GM23338 (cell line): ENCODE measurements around the gene GCC1. TPM values are rescaled to one million over a fixed set of nuclear protein-coding genes. Genes with fewer than 3 reads are reported as not detected.

Experiments
- ATAC-seq: fragments of 200-7000 bp; cut with Tn5 transposase; 3 replicates; pipeline ENCODE4 v1.9.1; 2020
- DNase-seq: peaks from one replicate; pipeline ENCODE4 v3.0.0-alpha.2; 2015; ENCODE audit warnings: low spot score
- H2AFZ ChIP-seq: fragments of 200-600 bp; sonication (generic); 2 replicates; pipeline ENCODE4 v1.8.0; 2016; ENCODE audit warnings: antibody characterized with exemption, mild to moderate bottlenecking, moderate library complexity
- H3F3A ChIP-seq: fragments of 200-600 bp; sonication (generic); replicated peaks from 2 replicates; pipeline ENCODE4 v1.8.0; 2017; ENCODE audit warnings: antibody characterized with exemption, mixed run types, low read depth
- H3K27ac ChIP-seq: fragments of 200-600 bp; sonication (generic); 2 replicates; pipeline ENCODE4 v1.6.1; 2016; ENCODE audit warnings: low read depth
- H3K27me3 ChIP-seq: fragments of 200-600 bp; sonication (generic); 2 replicates; pipeline ENCODE4 v1.8.0; 2016; ENCODE audit warnings: mild to moderate bottlenecking, mixed run types, moderate library complexity; ENCODE audit not compliant: insufficient read depth
- H3K36me3 ChIP-seq: fragments of 200-600 bp; sonication (generic); 2 replicates; pipeline ENCODE4 v1.8.0; 2016; ENCODE audit warnings: mild to moderate bottlenecking; ENCODE audit not compliant: insufficient read depth
- H3K4me1 ChIP-seq: fragments of 200-600 bp; sonication (generic); 2 replicates; pipeline ENCODE4 v1.8.0; 2016; ENCODE audit warnings: mild to moderate bottlenecking, moderate library complexity; ENCODE audit not compliant: insufficient read depth
- H3K4me2 ChIP-seq: fragments of 200-600 bp; sonication (generic); 2 replicates; pipeline ENCODE4 v1.7.1; 2017; ENCODE audit warnings: mixed run types
- H3K4me3 ChIP-seq: fragments of 200-600 bp; sonication (generic); 2 replicates; pipeline ENCODE4 v1.6.1; 2016; ENCODE audit warnings: mixed run types
- H3K79me2 ChIP-seq: fragments of 200-600 bp; sonication (generic); replicated peaks from 2 replicates; pipeline ENCODE4 v1.8.0; 2017; ENCODE audit warnings: mild to moderate bottlenecking; ENCODE audit not compliant: insufficient read depth
- H3K9me2 ChIP-seq: fragments of 200-600 bp; sonication (generic); 2 replicates; pipeline ENCODE4 v1.8.0; 2017; ENCODE audit not compliant: insufficient read depth
- H4K20me1 ChIP-seq: fragments of 200-600 bp; sonication (generic); replicated peaks from 2 replicates; pipeline ENCODE4 v1.8.0; 2017; ENCODE audit warnings: mild to moderate bottlenecking; ENCODE audit not compliant: insufficient read depth
- H3K27ac Mint-ChIP-seq: 2 replicates; pipeline ENCODE4 v1.8.0; 2020; ENCODE audit warnings: inconsistent platforms, mild to moderate bottlenecking, moderate library complexity, mixed read lengths
- H3K27me3 Mint-ChIP-seq: 3 replicates; pipeline ENCODE4 v1.8.0; 2022; ENCODE audit warnings: low read depth, mild to moderate bottlenecking, moderate library complexity, mixed read lengths, inconsistent platforms; ENCODE audit not compliant: insufficient read depth, poor library complexity
- H3K36me3 Mint-ChIP-seq: 3 replicates; pipeline ENCODE4 v1.8.0; 2021; ENCODE audit warnings: low read depth, mild to moderate bottlenecking, inconsistent platforms, moderate library complexity, mixed read lengths
- H3K4me1 Mint-ChIP-seq: 3 replicates; pipeline ENCODE4 v1.8.0; 2020; ENCODE audit warnings: mild to moderate bottlenecking, inconsistent platforms, mixed read lengths
- H3K4me3 Mint-ChIP-seq: 3 replicates; pipeline ENCODE4 v1.8.0; 2021; ENCODE audit warnings: moderate library complexity, mild to moderate bottlenecking, inconsistent platforms, mixed read lengths
- H3K9me3 Mint-ChIP-seq: 3 replicates; pipeline ENCODE4 v1.8.0; 2020; ENCODE audit warnings: moderate library complexity, mild to moderate bottlenecking, inconsistent platforms, mixed read lengths
- CREB1 ChIP-seq: fragments of 250-450 bp; sonication (Bioruptor Pico); IDR thresholded peaks from 2 replicates; pipeline ENCODE4 v1.5.0; 2020; ENCODE audit warnings: low read depth, mild to moderate bottlenecking, moderate library complexity
- EZH2 ChIP-seq: fragments of 200-600 bp; sonication (generic); IDR thresholded peaks from one replicate; pipeline ENCODE4 v1.8.0; 2017; ENCODE audit warnings: antibody characterized with exemption, mild to moderate bottlenecking, low read depth; ENCODE audit not compliant: unreplicated experiment
- EZH2phosphoT487 ChIP-seq: fragments of 200-600 bp; sonication (generic); IDR thresholded peaks from one replicate; pipeline ENCODE4 v1.8.1; 2018; ENCODE audit warnings: antibody characterized with exemption; ENCODE audit not compliant: unreplicated experiment
- JUNB ChIP-seq: IDR thresholded peaks from one replicate; pipeline ENCODE4 v1.6.1; 2016; ENCODE audit warnings: antibody characterized with exemption; ENCODE audit not compliant: unreplicated experiment
- NANOG ChIP-seq: IDR thresholded peaks from 2 replicates; pipeline ENCODE4 v1.6.1; 2016; ENCODE audit warnings: antibody characterized with exemption, borderline replicate concordance
- STAT1 ChIP-seq: IDR thresholded peaks from one replicate; pipeline ENCODE4 v1.6.1; 2016; ENCODE audit warnings: antibody characterized with exemption; ENCODE audit not compliant: unreplicated experiment
- polyA plus RNA-seq: library from polyadenylated mRNA; unstranded; fragments of >200 nt; fragmentation: Nextera tagmentation; extraction: Ambion mirVana; gene quantifications from 2 replicates; pipeline ENCODE4 v1.2.1, GENCODE V29; 2016
- total RNA-seq: library from RNA; depleted of rRNA; stranded (reverse); fragments of >200 nt; shearing (Covaris generic); gene quantifications from 2 replicates; pipeline ENCODE4 v1.2.3, GENCODE V29; 2014
- TF ChIP-seq, protein P1 (sequence below): IDR thresholded peaks from 2 replicates; pipeline ENCODE4 v1.6.1; 2016; ENCODE audit warnings: antibody characterized with exemption
- TF ChIP-seq, protein P2 (sequence below): IDR thresholded peaks from one replicate; pipeline ENCODE4 v1.6.1; 2018; ENCODE audit warnings: antibody characterized with exemption; ENCODE audit not compliant: unreplicated experiment
- TF ChIP-seq, protein P3 (sequence below), 2 experiments: fragments of 200-600 bp in 1 of 2; sonication (generic) in 1 of 2; conservative IDR thresholded peaks; 2 replicates each; pipeline versions ENCODE4 v1.5.1 to v1.6.1; 2016 to 2017; ENCODE audit warnings: antibody characterized with exemption in 2 of 2, low read depth in 2 of 2, mild to moderate bottlenecking in 2 of 2, moderate library complexity in 1 of 2
- TF ChIP-seq, protein P4 (sequence below): fragments of 250-450 bp; sonication (Bioruptor Pico); IDR thresholded peaks from 2 replicates; pipeline ENCODE4 v1.5.0; 2020; ENCODE audit warnings: mild to moderate bottlenecking, moderate library complexity

GCC1 gene
- total and polyA plus RNA-seq, 2 experiments from 2014 or later, result 3.2 to 17.6 TPM

DNA sequence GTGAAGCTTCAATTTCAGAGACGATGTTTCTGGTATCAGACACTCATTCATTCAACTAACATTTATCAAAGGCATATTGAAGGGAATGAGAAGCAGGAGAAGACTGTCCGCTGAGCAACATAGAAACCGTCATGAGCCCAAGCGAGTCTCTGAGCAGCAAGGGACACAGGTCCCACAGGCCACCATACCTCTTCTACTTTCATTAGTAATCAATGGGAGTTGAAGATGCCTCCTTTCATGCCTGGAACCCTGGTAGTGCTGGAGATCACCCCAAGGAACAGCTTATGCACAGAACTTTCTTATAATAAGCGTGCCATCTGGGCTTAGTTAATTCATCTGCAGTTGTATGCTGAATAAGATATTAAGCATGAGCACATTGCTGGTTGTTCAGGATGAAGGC, 31.3 kb upstream of the GCC1 start:
- Mint-ChIP-seq H3K4me1 (peaks cover 17% of the 10 kb centered on the region), H3K27ac (no peak overlapping the region), H3K9me3 (no peaks in the 10 kb centered on the region), H3K36me3 (no peaks in the 10 kb centered on the region; the same call in 2 of the 3 replicates), H3K27me3 (peaks cover 47% of the 10 kb centered on the region), H3K4me3 (no peak overlapping the region)
- Histone ChIP-seq H4K20me1 (no peaks in the 10 kb centered on the region), H3K4me1 (no peaks in the 10 kb centered on the region; the same call in 1 of the 2 replicates), H3K4me3 (no peak overlapping the region), H3K9me2 (peaks cover 6% of the 10 kb centered on the region; the same call in 1 of the 2 replicates), H3K27me3 (peaks cover 59% of the 10 kb centered on the region), H3K79me2 (no peaks in the 10 kb centered on the region), H2AFZ (no peak overlapping the region), H3K4me2 (no peak overlapping the region), H3K36me3 (no peaks in the 10 kb centered on the region), H3K27ac (no peak overlapping the region), H3F3A (no peaks in the 10 kb centered on the region)
- no peak for ATAC-seq
- TF ChIP-seq, protein P1, sequence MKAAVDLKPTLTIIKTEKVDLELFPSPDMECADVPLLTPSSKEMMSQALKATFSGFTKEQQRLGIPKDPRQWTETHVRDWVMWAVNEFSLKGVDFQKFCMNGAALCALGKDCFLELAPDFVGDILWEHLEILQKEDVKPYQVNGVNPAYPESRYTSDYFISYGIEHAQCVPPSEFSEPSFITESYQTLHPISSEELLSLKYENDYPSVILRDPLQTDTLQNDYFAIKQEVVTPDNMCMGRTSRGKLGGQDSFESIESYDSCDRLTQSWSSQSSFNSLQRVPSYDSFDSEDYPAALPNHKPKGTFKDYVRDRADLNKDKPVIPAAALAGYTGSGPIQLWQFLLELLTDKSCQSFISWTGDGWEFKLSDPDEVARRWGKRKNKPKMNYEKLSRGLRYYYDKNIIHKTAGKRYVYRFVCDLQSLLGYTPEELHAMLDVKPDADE, result no peak
- TF ChIP-seq, protein P2, sequence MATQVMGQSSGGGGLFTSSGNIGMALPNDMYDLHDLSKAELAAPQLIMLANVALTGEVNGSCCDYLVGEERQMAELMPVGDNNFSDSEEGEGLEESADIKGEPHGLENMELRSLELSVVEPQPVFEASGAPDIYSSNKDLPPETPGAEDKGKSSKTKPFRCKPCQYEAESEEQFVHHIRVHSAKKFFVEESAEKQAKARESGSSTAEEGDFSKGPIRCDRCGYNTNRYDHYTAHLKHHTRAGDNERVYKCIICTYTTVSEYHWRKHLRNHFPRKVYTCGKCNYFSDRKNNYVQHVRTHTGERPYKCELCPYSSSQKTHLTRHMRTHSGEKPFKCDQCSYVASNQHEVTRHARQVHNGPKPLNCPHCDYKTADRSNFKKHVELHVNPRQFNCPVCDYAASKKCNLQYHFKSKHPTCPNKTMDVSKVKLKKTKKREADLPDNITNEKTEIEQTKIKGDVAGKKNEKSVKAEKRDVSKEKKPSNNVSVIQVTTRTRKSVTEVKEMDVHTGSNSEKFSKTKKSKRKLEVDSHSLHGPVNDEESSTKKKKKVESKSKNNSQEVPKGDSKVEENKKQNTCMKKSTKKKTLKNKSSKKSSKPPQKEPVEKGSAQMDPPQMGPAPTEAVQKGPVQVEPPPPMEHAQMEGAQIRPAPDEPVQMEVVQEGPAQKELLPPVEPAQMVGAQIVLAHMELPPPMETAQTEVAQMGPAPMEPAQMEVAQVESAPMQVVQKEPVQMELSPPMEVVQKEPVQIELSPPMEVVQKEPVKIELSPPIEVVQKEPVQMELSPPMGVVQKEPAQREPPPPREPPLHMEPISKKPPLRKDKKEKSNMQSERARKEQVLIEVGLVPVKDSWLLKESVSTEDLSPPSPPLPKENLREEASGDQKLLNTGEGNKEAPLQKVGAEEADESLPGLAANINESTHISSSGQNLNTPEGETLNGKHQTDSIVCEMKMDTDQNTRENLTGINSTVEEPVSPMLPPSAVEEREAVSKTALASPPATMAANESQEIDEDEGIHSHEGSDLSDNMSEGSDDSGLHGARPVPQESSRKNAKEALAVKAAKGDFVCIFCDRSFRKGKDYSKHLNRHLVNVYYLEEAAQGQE, result no peak
- DNase-seq, result no peak

DNA sequence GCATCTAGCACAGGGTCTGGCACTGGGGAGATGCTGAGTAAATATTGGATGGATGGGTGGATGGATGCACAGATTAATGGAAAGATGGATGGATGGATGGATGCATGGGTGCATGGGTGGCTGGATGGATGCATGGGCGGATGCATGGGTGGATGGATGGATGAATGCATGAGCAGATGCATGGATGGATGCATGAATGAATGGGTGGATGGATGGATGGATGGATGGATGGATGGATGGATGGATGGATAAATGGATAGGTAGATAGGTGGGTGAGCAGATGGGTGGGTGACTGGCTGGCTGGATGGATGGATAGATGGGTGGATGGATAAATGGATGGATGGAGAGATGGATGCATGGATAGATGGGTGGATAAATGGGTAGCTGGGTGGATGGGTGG, 26.9 kb upstream of the GCC1 start:
- Histone ChIP-seq H3F3A (no peaks in the 10 kb centered on the region), H4K20me1 (no peaks in the 10 kb centered on the region), H3K27me3 (peaks cover 21% of the 10 kb centered on the region), H3K4me3 (no peak overlapping the region), H3K79me2 (no peaks in the 10 kb centered on the region), H3K4me1 (no peaks in the 10 kb centered on the region), H3K36me3 (no peaks in the 10 kb centered on the region), H3K4me2 (no peak overlapping the region), H3K27ac (no peak overlapping the region), H3K9me2 (peaks cover 8% of the 10 kb centered on the region; the same call in 1 of the 2 replicates), H2AFZ (no peak overlapping the region)
- H3K9me3 Mint-ChIP-seq, result peaks cover 17% of the 10 kb centered on the region
- peaks cover 6% of the 10 kb centered on the region for H3K36me3 Mint-ChIP-seq
- H3K27ac Mint-ChIP-seq, result no peak overlapping the region
- H3K4me3 Mint-ChIP-seq, result no peak overlapping the region
- ATAC-seq (no peak), DNase-seq (no peak)
- peaks cover 10% of the 10 kb centered on the region for H3K27me3 Mint-ChIP-seq
- peaks cover 3% of the 10 kb centered on the region; the same call in 1 of the 3 replicates for H3K4me1 Mint-ChIP-seq
- TF ChIP-seq, protein P3, sequence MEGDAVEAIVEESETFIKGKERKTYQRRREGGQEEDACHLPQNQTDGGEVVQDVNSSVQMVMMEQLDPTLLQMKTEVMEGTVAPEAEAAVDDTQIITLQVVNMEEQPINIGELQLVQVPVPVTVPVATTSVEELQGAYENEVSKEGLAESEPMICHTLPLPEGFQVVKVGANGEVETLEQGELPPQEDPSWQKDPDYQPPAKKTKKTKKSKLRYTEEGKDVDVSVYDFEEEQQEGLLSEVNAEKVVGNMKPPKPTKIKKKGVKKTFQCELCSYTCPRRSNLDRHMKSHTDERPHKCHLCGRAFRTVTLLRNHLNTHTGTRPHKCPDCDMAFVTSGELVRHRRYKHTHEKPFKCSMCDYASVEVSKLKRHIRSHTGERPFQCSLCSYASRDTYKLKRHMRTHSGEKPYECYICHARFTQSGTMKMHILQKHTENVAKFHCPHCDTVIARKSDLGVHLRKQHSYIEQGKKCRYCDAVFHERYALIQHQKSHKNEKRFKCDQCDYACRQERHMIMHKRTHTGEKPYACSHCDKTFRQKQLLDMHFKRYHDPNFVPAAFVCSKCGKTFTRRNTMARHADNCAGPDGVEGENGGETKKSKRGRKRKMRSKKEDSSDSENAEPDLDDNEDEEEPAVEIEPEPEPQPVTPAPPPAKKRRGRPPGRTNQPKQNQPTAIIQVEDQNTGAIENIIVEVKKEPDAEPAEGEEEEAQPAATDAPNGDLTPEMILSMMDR (conservative IDR thresholded peaks at IDR 0.05; ENCODE audit: low read depth in 2 of 2), result no peak
- TF ChIP-seq STAT1 (no peak), EZH2phosphoT487 (no peak), NANOG (no peak), CREB1 (no peak), EZH2 (no peak), JUNB (no peak)
- TF ChIP-seq, protein P4, sequence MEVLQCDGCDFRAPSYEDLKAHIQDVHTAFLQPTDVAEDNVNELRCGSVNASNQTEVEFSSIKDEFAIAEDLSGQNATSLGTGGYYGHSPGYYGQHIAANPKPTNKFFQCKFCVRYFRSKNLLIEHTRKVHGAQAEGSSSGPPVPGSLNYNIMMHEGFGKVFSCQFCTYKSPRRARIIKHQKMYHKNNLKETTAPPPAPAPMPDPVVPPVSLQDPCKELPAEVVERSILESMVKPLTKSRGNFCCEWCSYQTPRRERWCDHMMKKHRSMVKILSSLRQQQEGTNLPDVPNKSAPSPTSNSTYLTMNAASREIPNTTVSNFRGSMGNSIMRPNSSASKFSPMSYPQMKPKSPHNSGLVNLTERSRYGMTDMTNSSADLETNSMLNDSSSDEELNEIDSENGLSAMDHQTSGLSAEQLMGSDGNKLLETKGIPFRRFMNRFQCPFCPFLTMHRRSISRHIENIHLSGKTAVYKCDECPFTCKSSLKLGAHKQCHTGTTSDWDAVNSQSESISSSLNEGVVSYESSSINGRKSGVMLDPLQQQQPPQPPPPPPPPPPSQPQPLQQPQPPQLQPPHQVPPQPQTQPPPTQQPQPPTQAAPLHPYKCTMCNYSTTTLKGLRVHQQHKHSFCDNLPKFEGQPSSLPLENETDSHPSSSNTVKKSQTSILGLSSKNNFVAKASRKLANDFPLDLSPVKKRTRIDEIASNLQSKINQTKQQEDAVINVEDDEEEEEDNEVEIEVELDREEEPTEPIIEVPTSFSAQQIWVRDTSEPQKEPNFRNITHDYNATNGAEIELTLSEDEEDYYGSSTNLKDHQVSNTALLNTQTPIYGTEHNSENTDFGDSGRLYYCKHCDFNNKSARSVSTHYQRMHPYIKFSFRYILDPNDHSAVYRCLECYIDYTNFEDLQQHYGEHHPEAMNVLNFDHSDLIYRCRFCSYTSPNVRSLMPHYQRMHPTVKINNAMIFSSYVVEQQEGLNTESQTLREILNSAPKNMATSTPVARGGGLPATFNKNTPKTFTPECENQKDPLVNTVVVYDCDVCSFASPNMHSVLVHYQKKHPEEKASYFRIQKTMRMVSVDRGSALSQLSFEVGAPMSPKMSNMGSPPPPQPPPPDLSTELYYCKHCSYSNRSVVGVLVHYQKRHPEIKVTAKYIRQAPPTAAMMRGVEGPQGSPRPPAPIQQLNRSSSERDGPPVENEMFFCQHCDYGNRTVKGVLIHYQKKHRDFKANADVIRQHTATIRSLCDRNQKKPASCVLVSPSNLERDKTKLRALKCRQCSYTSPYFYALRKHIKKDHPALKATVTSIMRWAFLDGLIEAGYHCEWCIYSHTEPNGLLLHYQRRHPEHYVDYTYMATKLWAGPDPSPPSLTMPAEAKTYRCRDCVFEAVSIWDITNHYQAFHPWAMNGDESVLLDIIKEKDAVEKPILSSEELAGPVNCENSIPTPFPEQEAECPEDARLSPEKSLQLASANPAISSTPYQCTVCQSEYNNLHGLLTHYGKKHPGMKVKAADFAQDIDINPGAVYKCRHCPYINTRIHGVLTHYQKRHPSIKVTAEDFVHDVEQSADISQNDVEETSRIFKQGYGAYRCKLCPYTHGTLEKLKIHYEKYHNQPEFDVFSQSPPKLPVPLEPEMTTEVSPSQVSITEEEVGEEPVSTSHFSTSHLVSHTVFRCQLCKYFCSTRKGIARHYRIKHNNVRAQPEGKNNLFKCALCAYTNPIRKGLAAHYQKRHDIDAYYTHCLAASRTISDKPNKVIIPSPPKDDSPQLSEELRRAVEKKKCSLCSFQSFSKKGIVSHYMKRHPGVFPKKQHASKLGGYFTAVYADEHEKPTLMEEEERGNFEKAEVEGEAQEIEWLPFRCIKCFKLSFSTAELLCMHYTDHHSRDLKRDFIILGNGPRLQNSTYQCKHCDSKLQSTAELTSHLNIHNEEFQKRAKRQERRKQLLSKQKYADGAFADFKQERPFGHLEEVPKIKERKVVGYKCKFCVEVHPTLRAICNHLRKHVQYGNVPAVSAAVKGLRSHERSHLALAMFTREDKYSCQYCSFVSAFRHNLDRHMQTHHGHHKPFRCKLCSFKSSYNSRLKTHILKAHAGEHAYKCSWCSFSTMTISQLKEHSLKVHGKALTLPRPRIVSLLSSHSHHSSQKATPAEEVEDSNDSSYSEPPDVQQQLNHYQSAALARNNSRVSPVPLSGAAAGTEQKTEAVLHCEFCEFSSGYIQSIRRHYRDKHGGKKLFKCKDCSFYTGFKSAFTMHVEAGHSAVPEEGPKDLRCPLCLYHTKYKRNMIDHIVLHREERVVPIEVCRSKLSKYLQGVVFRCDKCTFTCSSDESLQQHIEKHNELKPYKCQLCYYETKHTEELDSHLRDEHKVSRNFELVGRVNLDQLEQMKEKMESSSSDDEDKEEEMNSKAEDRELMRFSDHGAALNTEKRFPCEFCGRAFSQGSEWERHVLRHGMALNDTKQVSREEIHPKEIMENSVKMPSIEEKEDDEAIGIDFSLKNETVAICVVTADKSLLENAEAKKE (CRISPR knock-in tag), result no peak
